B cell (primary cell): ENCODE data around the gene ACBD3. TPM values are rescaled to one million over a fixed set of nuclear protein-coding genes. Genes with fewer than 3 reads are reported as not detected.

Source experiments
- ATAC-seq: fragments of 200-7000 bp; cut with Tn5 transposase; one replicate; pipeline ENCODE4 v1.10.0; 2021; ENCODE audit warnings: low read depth, mild to moderate bottlenecking, moderate number of reproducible peaks, moderate library complexity
- CTCF ChIA-PET: fragments of 350-600 bp; sonication (Branson Sonifier 250); formaldehyde crosslinking; loops from one replicate; lab custom pipeline; 2021; ENCODE audit warnings: antibody characterized with exemption, inconsistent platforms; lab: Charles Lee
- POLR2A ChIA-PET: fragments of 350-600 bp; sonication (Branson Sonifier 250); formaldehyde crosslinking; loops from one replicate; lab custom pipeline; 2021; ENCODE audit warnings: antibody characterized with exemption; lab: Charles Lee
- DNase-seq: peaks from one replicate; pipeline ENCODE4 v3.0.0; 2013
- H2AFZ ChIP-seq: 2 replicates; pipeline ENCODE4 v1.6.1; 2012; ENCODE audit warnings: mild to moderate bottlenecking, low read depth, low read length; ENCODE audit not compliant: insufficient read depth, poor library complexity, severe bottlenecking
- H3K27ac ChIP-seq, 2 donors: 1 replicate in 1 of 2; 2 replicates in 1 of 2; pipeline ENCODE4 v1.5.1; 2012 to 2013; ENCODE audit warnings: low read length in 2 of 2, mild to moderate bottlenecking in 2 of 2, moderate library complexity in 1 of 2
- H3K27me3 ChIP-seq, 4 experiments: fragments of 200-600 bp in 1 of 4; sonication (generic) in 1 of 4; replicated peaks in 1 of 4; 1 replicate in 2 of 4; 2 replicates in 2 of 4; pipeline versions ENCODE4 v1.6.1 to v1.7.0; 2013 to 2016; ENCODE audit warnings: low read length in 3 of 4, mild to moderate bottlenecking in 2 of 4, mixed read lengths in 1 of 4, moderate library complexity in 1 of 4; ENCODE audit not compliant: insufficient read depth in 4 of 4, control insufficient read depth in 3 of 4; ENCODE audit errors: control extremely low read depth in 1 of 4
- H3K36me3 ChIP-seq, 2 experiments: replicated peaks in 1 of 2; 1 replicate in 1 of 2; 2 replicates in 1 of 2; pipeline versions ENCODE4 v1.6.1 to v1.7.1; 2013; ENCODE audit warnings: low read length in 1 of 2; ENCODE audit not compliant: insufficient read depth in 2 of 2, control insufficient read depth in 1 of 2; ENCODE audit errors: control extremely low read depth in 1 of 2, extremely low read depth in 1 of 2
- H3K4me1 ChIP-seq, 2 donors: fragments of 200-600 bp in 1 of 2; sonication (generic) in 1 of 2; 1 replicate in 1 of 2; 2 replicates in 1 of 2; pipeline versions ENCODE4 v1.5.1 to v1.6.1; 2013 to 2017; ENCODE audit warnings: low read length in 2 of 2; ENCODE audit not compliant: control insufficient read depth in 2 of 2, insufficient read depth in 2 of 2
- H3K4me2 ChIP-seq: replicated peaks from 2 replicates; pipeline ENCODE3; 2012; ENCODE audit warnings: mild to moderate bottlenecking, low read depth, low read length; ENCODE audit not compliant: poor library complexity, severe bottlenecking
- H3K4me3 ChIP-seq, 5 experiments: fragments of 200-600 bp in 1 of 5; sonication (generic) in 1 of 5; 1 replicate in 3 of 5; 2 replicates in 2 of 5; pipeline versions ENCODE4 v1.5.1 to v1.7.0; 2011 to 2016; ENCODE audit warnings: low read length in 4 of 5, mild to moderate bottlenecking in 4 of 5, low read depth in 2 of 5, control low read depth in 1 of 5, moderate library complexity in 1 of 5; ENCODE audit not compliant: insufficient read depth in 1 of 5; ENCODE audit errors: control extremely low read depth in 1 of 5, extremely low read depth in 1 of 5
- H3K79me2 ChIP-seq: fragments of 200-600 bp; sonication (generic); one replicate; pipeline ENCODE4 v1.6.0; 2016; ENCODE audit warnings: low read length; ENCODE audit not compliant: control insufficient read depth, insufficient read depth
- H3K9ac ChIP-seq: fragments of 200-600 bp; sonication (generic); 2 replicates; pipeline ENCODE4 v1.6.1; 2017; ENCODE audit warnings: mild to moderate bottlenecking, low read length, moderate library complexity
- H3K9me3 ChIP-seq, 3 donors: one replicate each; pipeline versions ENCODE4 v1.6.1 to v1.7.1; 2013; ENCODE audit warnings: low read length in 2 of 3; ENCODE audit not compliant: control insufficient read depth in 2 of 3, insufficient read depth in 1 of 3; ENCODE audit errors: control extremely low read depth in 1 of 3
- H4K20me1 ChIP-seq: 2 replicates; pipeline ENCODE4 v1.6.0; 2012; ENCODE audit warnings: mild to moderate bottlenecking, low read length; ENCODE audit not compliant: insufficient read depth, control insufficient read depth, poor library complexity, severe bottlenecking
- H3K27ac Mint-ChIP-seq: one replicate; pipeline ENCODE4 v1.8.0; 2021; ENCODE audit warnings: mixed read lengths
- H3K27me3 Mint-ChIP-seq: one replicate; pipeline ENCODE4 v1.8.0; 2021; ENCODE audit warnings: mixed read lengths
- H3K4me1 Mint-ChIP-seq: one replicate; pipeline ENCODE4 v1.8.0; 2021; ENCODE audit warnings: mixed read lengths
- H3K4me3 Mint-ChIP-seq: one replicate; pipeline ENCODE4 v1.8.0; 2021; ENCODE audit warnings: mixed read lengths
- H3K9me3 Mint-ChIP-seq: one replicate; pipeline ENCODE4 v1.8.0; 2022; ENCODE audit warnings: mixed read lengths; ENCODE audit not compliant: insufficient read depth
- CTCF ChIP-seq: fragments of 200-600 bp; IDR thresholded peaks from one replicate; pipeline ENCODE4 v1.8.0; 2022; ENCODE audit warnings: antibody characterized with exemption, mild to moderate bottlenecking
- EZH2 ChIP-seq: IDR thresholded peaks from 2 replicates; pipeline ENCODE4 v1.6.1; 2012; ENCODE audit warnings: borderline replicate concordance, low read depth, mild to moderate bottlenecking, moderate library complexity, low read length; ENCODE audit not compliant: insufficient read depth, poor library complexity, severe bottlenecking
- WGBS: methylation state at CpG from one replicate; pipeline ENCODE4 v1.1.5; 2013; ENCODE audit warnings: missing lambda C conversion rate; ENCODE audit not compliant: insufficient coverage; 5-methylcytosine and 5-hydroxymethylcytosine counted together
- intact Hi-C: fragments of 100-400 bp; cut with micrococcal nuclease; formaldehyde crosslinking; loops from one replicate; pipeline ENCODE4 v1.10.0; 2022
- polyA plus RNA-seq: library from polyadenylated mRNA; depleted of rRNA; stranded (reverse); fragments of >200 nt; gene quantifications from 2 replicates; pipeline ENCODE4 v1.2.3, GENCODE V29; 2012
- total RNA-seq, 2 donors: library from RNA; stranded (reverse); fragments of 120-200 nt in 1 of 2; gene quantifications; 1 replicate in 1 of 2; 2 replicates in 1 of 2; pipeline versions ENCODE4 v1.2.3 to v1.2.4, GENCODE V29; 2013 to 2022

ACBD3 gene
- total and polyA plus RNA-seq, 2 donors (not counting 1 experiment from before 2014, with no cell fraction given): 16.2 to 60.6 TPM

GRCh38 chr1:226164154-226164553 is 22.4 kb downstream of the ACBD3 start:
- Histone ChIP-seq H3K36me3 (peaks cover 6 to 55% of the 10 kb centered on the region in 2 experiments), H4K20me1 (peaks cover 34% of the 10 kb centered on the region), H2AFZ (no peak overlapping the region), H3K9ac (no peak overlapping the region), H3K4me1 (peaks cover 26% of the 10 kb centered on the region in 2 donors), H3K27me3 (no peaks in the 10 kb centered on the region), H3K27ac (peak overlapping the region in 1 of 2 donors; percentile 39), H3K4me2 (no peak overlapping the region), H3K79me2 (peaks cover 70% of the 10 kb centered on the region), H3K4me3 (no peak overlapping the region), H3K9me3 (peaks cover 0 to 4% (median 0%) of the 10 kb centered on the region in 3 donors)
- POLR2A ChIA-PET: no interaction called here
- Mint-ChIP-seq H3K27ac (peak overlapping the region; percentile 68), H3K4me3 (no peak overlapping the region), H3K27me3 (no peaks in the 10 kb centered on the region), H3K4me1 (peaks cover 47% of the 10 kb centered on the region), H3K9me3 (no peaks in the 10 kb centered on the region)
- TF ChIP-seq EZH2 (no peak), CTCF (no peak)
- CTCF ChIA-PET: interaction anchor here (0.7 to 1.4 kb wide), 5 partner anchors 10 to 189 kb away, joined by 3 to 5 read pairs (median 3); no protein-coding TSS in a partner anchor
- DNase-seq: no peak
- intact Hi-C loops: loop anchor here (5.0 kb wide), 1 partner anchor 37 kb away; no protein-coding TSS in a partner anchor
- WGBS: 100% methylated on average over 1 of the region's 1 CpG
- ATAC-seq: no peak

- ATAC-seq (no peak), DNase-seq (no peak)
- Histone ChIP-seq H3K27me3 (no peaks in the 10 kb centered on the region), H3K9me3 (no peaks in the 10 kb centered on the region), H4K20me1 (peaks cover 22% of the 10 kb centered on the region), H3K9ac (no peak overlapping the region), H3K4me2 (no peak overlapping the region), H3K79me2 (peaks cover 67% of the 10 kb centered on the region), H3K4me1 (peaks cover 30% of the 10 kb centered on the region in 2 donors), H3K4me3 (no peak overlapping the region), H2AFZ (no peak overlapping the region), H3K36me3 (peaks cover 14 to 68% of the 10 kb centered on the region in 2 experiments), H3K27ac (peak overlapping the region in 1 of 2 donors; percentile 42)
- intact Hi-C loops: loop anchor here (5.0 kb wide), 1 partner anchor 36 kb away; no protein-coding TSS in a partner anchor
- ChIA-PET POLR2A (no interaction called here), CTCF (interaction anchor here (1.4 kb wide), 1 partner anchor 9 kb away, joined by 5 read pairs; no protein-coding TSS in a partner anchor)
- Mint-ChIP-seq H3K27ac (peak overlapping the region; percentile 46), H3K27me3 (no peaks in the 10 kb centered on the region), H3K9me3 (no peaks in the 10 kb centered on the region), H3K4me1 (peaks cover 51% of the 10 kb centered on the region), H3K4me3 (no peak overlapping the region)
- WGBS: 93% methylated on average over 5 of the region's 8 CpGs
- TF ChIP-seq EZH2: no peak
- no peak for TF ChIP-seq CTCF
These were observed 23.6 kb downstream of the ACBD3 start for GRCh38 chr1:226162898-226163297.
